ENCODE measurements around the gene RNMT.
"Not testable (repeated sequence)": the region's sequence is repeated elsewhere in the genome, so short reads cannot be mapped to it uniquely, and the experiment has no call there.

Gene RNMT

DNA sequence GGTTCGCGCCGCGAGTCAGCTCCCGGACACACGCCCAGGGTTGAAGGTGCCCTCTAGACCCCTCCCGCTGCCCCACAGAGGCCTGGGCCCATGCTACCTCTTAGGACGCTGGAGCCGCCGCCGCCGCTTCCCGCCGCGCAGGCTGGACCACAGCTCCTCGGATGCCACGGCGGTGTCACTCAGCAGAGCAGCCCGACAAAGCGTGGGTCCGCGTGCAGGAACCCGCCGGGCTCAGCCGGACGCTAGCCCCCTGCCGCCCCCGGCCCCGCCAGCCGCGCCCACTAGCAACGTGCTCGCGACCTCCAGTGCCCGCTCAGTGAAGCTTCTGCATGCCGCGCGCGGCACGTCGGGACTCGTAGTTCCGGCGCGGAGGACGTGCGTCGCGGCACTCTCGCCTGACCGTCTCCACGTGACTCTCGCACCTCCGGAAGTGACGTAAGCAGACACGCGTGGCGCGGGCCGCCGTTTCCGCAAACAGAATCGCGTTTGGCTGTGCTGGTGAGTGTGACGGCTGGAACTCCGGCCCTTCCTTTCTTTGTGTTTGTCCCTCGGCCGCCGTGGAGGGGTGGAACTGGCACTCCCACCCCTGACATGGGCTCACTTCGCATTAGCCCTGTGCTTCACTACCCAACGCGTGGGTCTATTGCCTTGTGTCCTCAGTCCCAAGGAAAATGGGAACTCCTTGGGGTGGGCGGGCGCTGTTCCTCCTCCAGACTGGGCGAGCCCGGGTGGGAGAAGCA lies at the start of gene RNMT, which contains the start of gene FAM210A:
TSS of gene RNMT (plus strand) at position 442 of the 740 bp plus-strand sequence. CDS start 4,845 bp downstream, outside the sequence.
TSS of gene FAM210A (minus strand) at position 327 of the 740 bp plus-strand sequence. CDS start 44,481 bp downstream, outside the sequence.
- no peak for TF ChIP-seq JUND (IDR thresholded peaks at IDR 0.05; ENCODE audit: low read depth)
- in situ Hi-C loops (cut with HindIII; ENCODE audit: low pct_unique_long_range_greater_than_20kb, low sequenced_read_pairs), result no loop called here
- peak; percentile 66 to 94 for DNase-seq (ENCODE audit: low read depth in 1 of 2, low spot score in 1 of 2)

DNA sequence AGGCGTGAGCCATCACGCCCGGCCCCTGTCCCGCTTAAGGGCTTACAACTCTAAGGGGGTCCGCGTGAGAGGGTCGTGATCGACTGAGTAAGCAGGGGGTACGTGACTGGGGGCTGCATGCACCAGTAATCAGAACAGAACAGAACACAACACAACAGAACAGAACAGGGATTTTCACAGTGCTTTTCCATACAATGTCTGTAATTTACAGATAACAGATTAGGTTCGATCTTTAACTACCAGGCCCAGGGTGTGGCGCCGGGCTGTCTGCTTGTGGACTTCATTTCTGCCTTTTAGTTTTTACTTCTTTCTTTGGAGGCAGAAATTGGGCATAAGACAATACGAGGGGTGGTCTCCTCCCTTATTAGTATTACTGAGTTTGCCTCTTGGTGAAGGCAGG lies 49.1 kb upstream of the RNMT start:
- in situ Hi-C loops (cut with HindIII; ENCODE audit: low pct_unique_long_range_greater_than_20kb, low sequenced_read_pairs); DNase-seq (ENCODE audit: low read depth in 1 of 2, low spot score in 1 of 2): not testable (repeated sequence)

DNA sequence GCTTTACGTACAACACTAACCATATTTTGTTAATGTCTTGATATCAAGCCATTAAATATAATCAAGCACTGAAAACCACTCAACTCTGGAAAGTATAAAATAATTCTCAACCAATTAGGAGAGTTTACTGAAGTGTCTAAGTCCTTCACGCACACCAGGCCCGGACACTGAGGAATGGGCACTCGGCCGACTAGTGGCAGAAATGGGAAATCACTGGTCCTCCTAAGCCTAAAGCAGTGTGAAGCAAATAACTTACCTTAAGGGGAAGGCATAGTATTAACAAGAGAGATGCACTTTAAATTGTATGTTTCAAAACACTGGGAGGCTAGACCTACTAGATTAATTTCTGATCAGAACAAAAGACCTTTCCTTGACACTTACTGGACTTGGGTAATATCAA lies 45.9 kb upstream of the RNMT start:
- peak; percentile 4 to 64 for DNase-seq (ENCODE audit: low read depth in 1 of 2, low spot score in 1 of 2)
- in situ Hi-C loops (cut with HindIII; ENCODE audit: low pct_unique_long_range_greater_than_20kb, low sequenced_read_pairs), result no loop called here

DNA sequence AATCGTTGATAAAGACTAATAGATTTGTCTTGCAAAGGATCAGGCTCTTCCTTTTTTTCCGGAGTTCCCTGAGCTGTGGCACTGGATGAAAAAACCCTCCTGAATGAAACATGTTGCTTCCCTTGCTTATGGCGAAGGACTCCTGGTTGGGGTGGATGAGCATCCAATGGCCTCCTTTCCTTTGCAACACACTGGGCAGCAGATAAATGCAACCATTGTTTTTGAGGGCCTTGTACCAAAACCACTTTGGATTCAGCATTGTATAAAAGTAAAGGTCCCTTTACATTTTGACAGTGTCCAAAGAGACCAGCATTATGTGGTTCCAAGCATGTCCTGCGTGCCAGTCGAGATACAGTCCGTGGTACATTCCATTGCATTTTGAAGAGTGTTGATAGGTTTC lies 44.8 kb upstream of the RNMT start:
- no peak for DNase-seq (ENCODE audit: low read depth in 1 of 2, low spot score in 1 of 2)
- in situ Hi-C loops (cut with HindIII; ENCODE audit: low pct_unique_long_range_greater_than_20kb, low sequenced_read_pairs), result no loop called here
- TF ChIP-seq JUND (IDR thresholded peaks at IDR 0.05; ENCODE audit: low read depth), result no peak

More for the DNA sequence above, 45.9 kb upstream of the RNMT start:
- no peak for TF ChIP-seq JUND (IDR thresholded peaks at IDR 0.05; ENCODE audit: low read depth)

DNA sequence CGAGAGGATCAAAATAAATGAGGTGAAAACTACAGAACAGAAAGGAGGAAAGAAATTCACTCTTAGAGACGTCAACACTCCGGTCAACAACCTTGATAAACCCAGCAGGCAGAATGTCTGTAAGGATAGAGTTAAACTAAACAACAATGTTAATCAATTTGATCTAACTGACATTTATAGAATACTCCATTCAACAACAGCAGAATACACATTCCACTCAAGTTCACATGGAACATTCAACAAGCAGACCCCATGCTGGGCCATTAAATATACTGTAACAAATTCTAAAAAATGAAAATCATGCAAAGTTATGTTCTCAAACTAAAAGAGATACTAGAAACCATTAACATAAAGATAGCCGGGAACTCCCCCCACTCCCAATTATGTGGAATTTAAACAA lies 41.9 kb upstream of the RNMT start:
- DNase-seq (ENCODE audit: low read depth in 1 of 2, low spot score in 1 of 2), result no peak
- in situ Hi-C loops (cut with HindIII; ENCODE audit: low pct_unique_long_range_greater_than_20kb, low sequenced_read_pairs), result no loop called here
- no peak for TF ChIP-seq JUND (IDR thresholded peaks at IDR 0.05; ENCODE audit: low read depth)

DNA sequence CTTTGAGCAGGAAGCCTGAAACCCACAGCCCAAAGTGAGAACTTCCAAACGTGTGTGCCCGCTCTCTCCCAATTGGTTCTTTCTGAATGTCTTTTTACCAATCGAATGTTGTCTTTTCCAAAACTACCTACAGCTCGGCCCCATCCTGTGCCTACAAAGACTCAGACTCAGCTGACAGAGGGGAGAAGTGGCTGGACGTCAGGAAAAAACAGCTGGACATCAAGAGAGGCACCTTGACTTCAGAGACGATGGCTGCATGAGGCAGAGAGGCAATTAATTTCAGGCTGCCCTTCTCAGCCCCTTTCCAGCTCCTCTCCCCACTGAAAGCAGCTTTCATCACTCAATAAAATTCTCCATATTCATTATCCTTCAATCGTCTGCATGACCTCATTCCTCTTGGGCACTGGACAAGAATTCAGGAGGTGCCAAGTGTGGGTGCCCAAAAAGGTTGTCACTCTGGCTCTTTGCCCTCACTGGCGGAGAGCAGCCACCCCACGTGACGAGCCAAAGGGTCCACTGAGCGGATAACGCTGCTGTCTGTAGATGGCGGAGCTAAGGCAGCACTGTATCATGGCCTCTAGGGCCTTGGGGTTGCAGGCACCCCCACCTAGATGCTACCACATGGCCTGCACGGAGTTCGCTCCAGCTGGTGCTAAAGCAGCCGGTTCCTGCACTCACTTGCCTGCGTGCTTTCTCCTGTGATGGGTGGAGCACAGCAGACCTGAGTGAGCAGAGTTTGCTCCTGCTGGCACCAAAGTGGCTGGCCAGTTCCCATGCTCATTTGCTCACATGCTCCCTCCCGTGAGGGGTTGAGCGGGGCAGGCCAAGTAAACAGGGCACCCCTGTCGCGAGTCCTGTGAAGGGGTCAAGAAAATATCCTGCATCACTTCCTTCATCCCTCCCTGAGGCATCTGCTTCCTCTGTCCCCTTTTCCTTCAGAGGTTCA lies 38.0 kb upstream of the RNMT start:
- TF ChIP-seq JUND (IDR thresholded peaks at IDR 0.05; ENCODE audit: low read depth), result no peak
- in situ Hi-C loops (cut with HindIII; ENCODE audit: low pct_unique_long_range_greater_than_20kb, low sequenced_read_pairs), result no loop called here

DNA sequence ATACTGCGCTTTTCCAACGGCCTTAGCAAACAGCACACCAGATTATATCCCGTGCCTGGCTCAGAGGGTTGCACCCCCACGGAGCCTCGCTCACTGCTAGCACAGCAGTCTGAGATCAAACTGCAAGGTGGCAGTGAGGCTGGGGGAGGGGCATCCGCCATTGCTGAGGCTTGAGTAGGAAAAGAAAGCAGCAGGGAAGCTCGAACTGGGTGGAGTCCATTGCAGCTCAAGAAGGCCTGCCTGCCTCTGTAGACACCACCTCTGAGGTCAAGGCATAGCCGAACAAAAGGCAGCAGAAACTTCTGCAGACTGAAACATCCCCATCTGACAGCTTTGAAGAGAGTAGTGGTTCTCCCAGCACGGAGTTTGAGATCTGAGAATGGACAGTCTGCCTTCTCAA lies 36.4 kb upstream of the RNMT start:
- DNase-seq (ENCODE audit: low read depth in 1 of 2, low spot score in 1 of 2); in situ Hi-C loops (cut with HindIII; ENCODE audit: low pct_unique_long_range_greater_than_20kb, low sequenced_read_pairs): not testable (repeated sequence)

More for the DNA sequence above, 38.0 kb upstream of the RNMT start:
- no peak for DNase-seq (ENCODE audit: low read depth in 1 of 2, low spot score in 1 of 2)

DNA sequence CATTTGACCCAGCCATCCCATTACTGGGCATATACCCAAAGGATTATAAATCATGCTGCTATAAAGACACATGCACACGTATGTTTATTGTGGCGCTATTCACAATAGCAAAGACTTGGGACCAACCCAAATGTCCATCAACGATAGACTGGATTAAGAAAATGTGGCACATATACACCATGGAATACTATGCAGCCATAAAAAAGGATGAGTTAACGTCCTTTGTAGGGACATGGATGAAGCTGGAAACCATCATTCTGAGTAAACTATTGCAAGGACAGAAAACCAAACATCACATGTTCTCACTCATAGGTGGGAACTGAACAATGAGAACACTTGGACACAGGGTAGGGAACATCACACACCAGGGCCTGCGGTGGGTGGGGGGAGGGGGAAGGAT lies 31.1 kb upstream of the RNMT start:
- DNase-seq (ENCODE audit: low read depth in 1 of 2, low spot score in 1 of 2); in situ Hi-C loops (cut with HindIII; ENCODE audit: low pct_unique_long_range_greater_than_20kb, low sequenced_read_pairs): not testable (repeated sequence)

DNA sequence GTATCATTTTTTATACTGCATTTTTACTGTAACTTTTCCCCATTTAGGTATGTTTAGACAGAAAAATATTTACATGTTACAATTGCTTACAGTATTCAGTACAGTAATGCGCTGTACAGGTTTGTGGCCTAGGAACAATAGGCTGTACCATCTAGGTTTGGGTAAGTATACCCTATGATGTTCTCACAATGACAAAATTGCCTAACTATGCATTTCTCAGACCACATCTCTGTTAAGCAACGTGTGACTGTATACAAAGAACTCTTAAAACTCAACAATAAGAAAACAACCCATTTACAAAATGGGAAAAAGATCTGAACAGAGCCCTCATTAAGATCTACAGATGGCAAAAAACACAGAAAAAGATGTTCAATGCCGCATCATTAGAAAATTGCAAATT lies 29.5 kb upstream of the RNMT start:
- no peak for DNase-seq (ENCODE audit: low read depth in 1 of 2, low spot score in 1 of 2)
- TF ChIP-seq JUND (IDR thresholded peaks at IDR 0.05; ENCODE audit: low read depth), result no peak
- in situ Hi-C loops (cut with HindIII; ENCODE audit: low pct_unique_long_range_greater_than_20kb, low sequenced_read_pairs), result no loop called here

DNA sequence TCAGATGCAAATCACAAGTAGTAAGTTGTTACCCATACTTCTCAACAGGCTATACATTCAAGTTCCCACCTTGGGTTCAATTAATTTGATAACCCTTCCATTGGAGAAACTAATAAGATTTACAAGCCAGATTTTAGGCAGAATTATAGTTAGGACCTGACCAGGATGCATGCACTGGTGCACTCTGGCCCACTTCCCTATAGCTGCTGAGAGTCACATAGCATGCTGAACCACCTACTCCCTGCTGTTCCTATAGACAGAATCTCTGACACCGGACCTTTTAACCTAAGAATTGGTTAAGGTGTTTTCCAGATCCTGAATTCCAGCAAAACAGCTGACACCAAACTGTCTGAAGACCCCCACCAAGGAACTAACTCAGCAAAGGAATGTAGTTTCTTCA lies 26.3 kb upstream of the RNMT start:
- in situ Hi-C loops (cut with HindIII; ENCODE audit: low pct_unique_long_range_greater_than_20kb, low sequenced_read_pairs), result no loop called here
- TF ChIP-seq JUND (IDR thresholded peaks at IDR 0.05; ENCODE audit: low read depth), result no peak
- no peak for DNase-seq (ENCODE audit: low read depth in 1 of 2, low spot score in 1 of 2)

DNA sequence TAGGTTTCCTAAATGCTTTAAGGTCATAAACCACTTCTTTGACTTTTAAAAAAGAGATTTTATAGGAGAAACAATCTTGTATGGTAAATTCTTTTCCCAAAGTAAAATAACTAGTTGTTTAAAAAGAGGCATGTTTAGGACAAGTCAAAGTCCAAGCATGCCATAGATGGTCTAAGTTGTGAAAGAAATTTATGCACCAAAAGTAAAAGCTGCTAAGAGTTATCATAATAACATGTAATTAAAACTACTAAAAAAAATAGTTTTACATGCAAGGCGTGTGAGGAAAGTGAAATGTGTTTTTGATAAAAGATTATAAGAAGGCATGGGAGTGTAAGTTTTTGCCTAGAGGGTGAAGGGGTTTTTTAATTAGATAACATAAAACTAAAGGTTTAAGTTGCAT lies 22.6 kb upstream of the RNMT start:
- TF ChIP-seq JUND (IDR thresholded peaks at IDR 0.05; ENCODE audit: low read depth), result no peak
- in situ Hi-C loops (cut with HindIII; ENCODE audit: low pct_unique_long_range_greater_than_20kb, low sequenced_read_pairs), result no loop called here
- peak in 1 of 2 experiments; percentile 10 for DNase-seq (ENCODE audit: low read depth in 1 of 2, low spot score in 1 of 2)

DNA sequence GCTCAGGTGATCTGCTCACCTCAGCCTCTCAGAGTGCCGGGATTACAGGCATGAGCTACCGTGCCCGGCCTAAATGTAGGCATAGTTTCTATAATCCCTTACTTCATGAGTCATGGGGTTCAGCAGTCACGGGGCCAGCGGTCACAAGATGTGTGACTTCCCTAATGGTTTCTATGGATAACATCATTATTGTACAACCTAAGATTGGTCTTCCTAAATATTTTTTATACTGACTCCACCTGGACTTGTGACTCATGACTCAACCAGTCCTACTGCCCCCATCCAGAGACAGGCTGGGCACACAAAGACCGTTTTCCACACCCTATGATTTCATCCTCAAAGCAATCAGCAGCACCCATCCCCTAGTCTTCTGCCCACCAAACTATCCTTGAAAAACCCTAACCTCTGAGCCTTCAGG lies 16.1 kb upstream of the RNMT start:
- in situ Hi-C loops (cut with HindIII; ENCODE audit: low pct_unique_long_range_greater_than_20kb, low sequenced_read_pairs), result no loop called here

More for the DNA sequence above, 16.1 kb upstream of the RNMT start:
- no peak for TF ChIP-seq JUND (IDR thresholded peaks at IDR 0.05; ENCODE audit: low read depth)
- no peak for DNase-seq (ENCODE audit: low read depth in 1 of 2, low spot score in 1 of 2)
